ENCODE measurements around the gene ADPGK.
"Not testable (repeated sequence)": the region's sequence is repeated elsewhere in the genome, so short reads cannot be mapped to it uniquely, and the experiment has no call there.

The ADPGK gene

GRCh38 chr15:72737723-72738122 is 45.8 kb downstream of the ADPGK start:
- DNase-seq, result no peak

DNA sequence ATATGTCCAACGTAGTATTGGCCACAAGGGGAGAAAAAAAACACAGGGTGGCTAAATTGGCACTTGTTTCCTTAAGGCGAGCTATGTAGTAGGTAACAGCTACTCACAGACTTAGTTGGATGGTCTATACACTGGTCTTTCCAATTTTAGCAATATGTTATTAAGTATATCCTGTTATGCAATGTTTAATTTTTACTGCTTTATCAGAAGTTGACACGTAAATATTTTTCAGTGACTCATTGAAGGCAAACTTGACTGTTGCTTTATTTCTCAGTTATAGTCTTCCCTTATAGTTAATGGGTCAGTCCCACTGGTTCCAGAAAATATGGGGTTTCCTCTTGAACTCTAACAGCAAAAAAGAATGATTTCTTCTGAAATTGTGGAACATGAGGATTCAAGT is 46.5 kb downstream of the ADPGK start:
- DNase-seq, result no peak

GRCh38 chr15:72735111-72735510 is 48.4 kb downstream of the ADPGK start:
- no peak for DNase-seq

DNA sequence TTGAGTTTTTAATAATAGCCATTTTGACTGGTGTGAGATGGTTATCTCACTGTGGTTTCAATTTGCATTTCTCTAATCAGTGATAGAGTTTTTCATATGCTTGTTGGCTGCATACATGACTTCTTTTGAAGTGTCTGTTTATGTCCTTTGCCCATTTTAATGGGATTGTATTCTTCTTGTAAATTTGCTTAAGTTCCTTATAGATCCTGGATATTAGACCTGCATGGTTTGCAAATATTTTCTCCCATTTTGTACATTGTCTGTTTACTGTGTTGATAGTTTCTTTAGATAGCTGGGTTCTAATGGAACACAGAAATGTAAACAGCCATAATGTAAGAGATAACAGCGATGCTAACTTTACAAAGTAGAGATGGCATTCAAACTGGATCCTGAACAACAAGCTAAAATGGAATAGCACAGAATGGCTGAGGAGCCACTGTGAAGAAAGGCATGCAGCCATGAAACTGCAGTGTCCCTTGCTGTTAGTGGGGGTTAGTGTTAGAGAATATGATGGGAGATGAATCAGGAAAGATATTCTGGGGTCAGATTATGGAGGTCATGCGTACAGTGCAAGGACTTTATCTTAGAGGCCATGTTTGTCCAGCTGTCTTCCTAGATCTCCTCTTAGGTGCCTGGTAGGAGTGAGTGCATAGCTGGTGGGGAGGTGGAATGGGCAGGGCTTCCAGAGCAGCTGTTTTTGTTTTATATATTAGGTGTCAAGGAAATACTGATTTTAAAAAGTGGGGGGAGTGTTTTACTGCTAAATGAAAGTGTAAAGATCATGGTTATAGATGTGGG is 49.4 kb downstream of the ADPGK start:
- no peak for DNase-seq

- DNase-seq, result no peak
Measured at GRCh38 chr15:72732516-72732915, 51.0 kb downstream of the ADPGK start.

DNA sequence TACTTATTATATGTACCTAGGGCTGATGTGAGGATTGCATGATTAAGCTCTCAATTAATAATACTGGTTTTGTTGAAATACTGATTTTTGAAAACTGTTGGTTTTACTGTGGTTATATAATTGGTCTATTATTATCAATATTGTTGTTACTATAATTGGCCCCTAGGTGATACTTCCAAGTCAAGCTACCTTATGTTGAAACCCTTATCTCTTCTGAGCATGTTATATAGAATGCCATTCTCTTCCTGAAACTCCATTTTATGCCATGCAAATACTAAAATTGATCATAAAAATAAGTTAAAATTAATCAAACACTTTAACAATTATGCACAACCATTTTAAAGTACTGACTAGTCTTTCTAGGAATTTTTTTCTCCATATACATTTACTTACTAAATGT is 51.5 kb downstream of the ADPGK start:
- DNase-seq, result no peak

DNA sequence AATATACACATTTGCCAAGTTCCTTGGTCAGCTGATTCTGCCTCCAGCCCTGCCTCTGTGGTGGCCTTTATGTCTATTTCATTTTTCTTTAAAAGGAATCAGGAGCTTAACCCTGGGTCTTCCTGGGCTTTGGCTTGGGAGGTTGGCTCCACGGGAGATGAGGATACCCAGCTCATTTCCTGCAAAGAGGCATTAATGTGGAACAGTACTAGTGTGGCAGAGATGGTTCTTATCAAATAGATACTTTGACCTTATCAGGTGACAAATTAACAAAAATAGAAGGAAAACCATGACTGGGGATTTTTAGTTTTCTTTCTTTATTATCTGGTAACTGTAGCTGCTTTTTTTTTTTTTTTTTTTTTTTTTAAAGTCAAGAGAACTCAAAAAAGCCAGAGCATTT is 54.7 kb downstream of the ADPGK start:
- DNase-seq, result no peak

DNA sequence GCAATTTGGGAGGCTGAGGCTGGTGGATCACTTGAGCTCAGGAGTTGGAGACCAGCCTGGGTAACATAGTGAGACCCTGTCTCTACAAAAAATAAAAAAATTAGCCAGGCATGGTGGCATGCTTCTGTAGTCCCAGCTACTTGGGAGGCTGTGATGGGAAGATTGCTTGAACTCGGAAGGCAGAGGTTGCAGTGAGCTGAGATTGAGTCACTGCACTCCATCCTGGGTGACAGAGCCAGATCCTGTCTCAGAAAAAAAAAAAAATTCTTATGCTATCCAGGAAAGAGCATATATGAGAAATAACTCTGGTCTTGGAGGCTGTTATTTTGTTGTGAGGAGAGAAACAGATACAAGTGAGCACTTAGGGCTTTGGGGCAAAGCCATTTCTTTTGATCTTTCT is 55.3 kb downstream of the ADPGK start:
- not testable (repeated sequence) for DNase-seq

GRCh38 chr15:72727154-72727553 is 56.4 kb downstream of the ADPGK start:
- no peak for DNase-seq

- not testable (repeated sequence) for DNase-seq
Measured at GRCh38 chr15:72725851-72726250, 57.7 kb downstream of the ADPGK start.

DNA sequence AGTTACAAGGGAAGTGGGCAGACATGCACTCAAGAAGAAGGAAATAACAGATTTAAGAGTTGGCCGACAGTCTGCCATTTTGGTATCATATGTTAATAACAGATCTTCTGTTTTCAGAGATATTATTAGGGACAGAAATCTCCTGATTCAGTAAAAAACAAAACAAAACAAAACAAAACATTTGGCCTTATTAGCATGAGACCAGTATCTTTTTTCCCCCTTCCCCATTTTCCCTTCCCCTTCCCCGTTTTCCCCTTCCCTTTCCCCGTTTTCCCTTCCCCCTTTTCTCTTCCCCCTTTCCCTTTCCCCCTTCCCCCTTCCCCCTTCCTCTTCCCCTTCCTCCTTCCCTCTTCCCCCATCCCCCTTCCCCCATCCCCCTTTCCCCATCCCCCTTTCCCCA is 58.1 kb downstream of the ADPGK start:
- no peak for DNase-seq

DNA sequence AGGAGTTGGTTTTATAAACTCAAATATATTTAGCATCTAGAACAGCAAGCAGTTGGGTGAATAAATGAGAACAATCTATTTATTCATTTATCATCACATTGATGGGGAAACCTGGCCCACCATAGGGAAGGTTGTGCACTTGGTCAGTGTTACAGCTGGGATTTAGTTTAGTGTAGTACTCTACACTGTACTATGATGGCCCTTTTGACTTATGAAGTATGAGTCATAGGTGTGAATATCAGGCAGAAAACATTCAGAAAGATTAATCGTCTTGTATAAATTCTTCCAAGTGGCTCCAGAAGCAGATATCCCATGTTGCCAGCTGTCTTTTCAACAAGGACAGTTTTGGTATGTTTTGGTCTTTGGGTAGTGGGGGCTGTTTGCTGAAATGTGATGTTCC is 59.5 kb downstream of the ADPGK start:
- DNase-seq, result no peak

DNA sequence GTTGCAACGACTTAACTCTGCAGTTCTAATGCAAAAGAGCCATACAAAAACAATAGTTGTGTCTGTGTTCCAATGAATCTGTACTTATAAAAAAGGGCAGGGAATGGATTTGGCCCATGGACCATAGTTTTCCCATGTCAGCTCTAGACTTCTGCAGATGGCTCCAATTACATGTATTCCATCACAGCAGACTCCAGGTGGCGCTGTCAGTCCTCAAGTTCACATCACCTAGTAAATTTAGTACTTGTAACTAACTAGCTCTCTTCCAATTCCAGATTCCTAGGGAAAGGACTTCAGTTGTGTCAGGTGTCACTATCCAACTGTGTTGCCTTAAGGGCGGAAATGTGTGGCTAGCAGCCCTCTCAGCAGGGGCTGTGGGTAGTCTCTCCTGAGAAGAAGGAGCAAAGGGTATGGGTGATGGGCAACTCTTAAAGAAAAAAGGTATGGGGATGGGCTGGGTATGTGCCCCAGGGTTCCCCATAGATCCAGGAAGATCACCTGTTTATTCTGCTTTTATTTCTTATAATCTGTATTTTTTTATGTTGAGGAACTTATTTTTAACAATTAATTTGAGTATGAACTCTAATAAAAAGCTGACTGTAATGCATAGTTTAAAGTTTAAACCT is 61.4 kb downstream of the ADPGK start:
- no peak for DNase-seq

GRCh38 chr15:72708551-72709303 is 74.8 kb downstream of the ADPGK start:
- DNase-seq, result not testable (repeated sequence)

- no peak for DNase-seq
Measured at GRCh38 chr15:72706266-72706665, 77.3 kb downstream of the ADPGK start.

Measured in cortex of kidney (tissue), 1 donor.